ACC112 (cell line): Measurements from ENCODE around the gene IP6K3.

Experiments
- H2AFZ ChIP-seq: fragments of 200-600 bp; sonication (generic); one replicate; pipeline ENCODE4 v1.6.0; 2017; ENCODE audit warnings: antibody characterized with exemption, low read length; ENCODE audit not compliant: unreplicated experiment
- H3K27ac ChIP-seq: fragments of 200-600 bp; sonication (generic); 2 replicates; pipeline ENCODE4 v1.5.1; 2014; ENCODE audit warnings: low read depth, mild to moderate bottlenecking, antibody characterized with exemption, low read length, moderate library complexity
- H3K27me3 ChIP-seq: fragments of 200-600 bp; sonication (generic); 2 replicates; pipeline ENCODE4 v1.6.1; 2014; ENCODE audit warnings: mild to moderate bottlenecking, antibody characterized with exemption, low read length, moderate library complexity, mixed read lengths; ENCODE audit not compliant: insufficient read depth
- H3K36me3 ChIP-seq: fragments of 200-600 bp; sonication (generic); 2 replicates; pipeline ENCODE4 v1.6.1; 2016; ENCODE audit warnings: mild to moderate bottlenecking, antibody characterized with exemption, low read length, moderate library complexity, mixed read lengths; ENCODE audit not compliant: insufficient read depth
- H3K4me1 ChIP-seq: fragments of 200-600 bp; sonication (generic); one replicate; pipeline ENCODE4 v1.6.1; 2016; ENCODE audit warnings: low read length, mixed read lengths; ENCODE audit not compliant: insufficient read depth, unreplicated experiment, control insufficient read depth
- H3K4me3 ChIP-seq: fragments of 200-600 bp; sonication (generic); 2 replicates; pipeline ENCODE4 v1.5.1; 2014; ENCODE audit warnings: mild to moderate bottlenecking, low read depth, low read length
- H3K79me2 ChIP-seq: fragments of 200-600 bp; sonication (generic); one replicate; pipeline ENCODE4 v1.6.0; 2016; ENCODE audit warnings: low read length; ENCODE audit not compliant: control insufficient read depth, unreplicated experiment, insufficient read depth

IP6K3 gene

GRCh38 chr6:33688451-33689147, 58.1 kb downstream of the IP6K3 start:
- Histone ChIP-seq H3K4me1 (peaks cover 7% of the 10 kb centered on the region), H3K27me3 (no peaks in the 10 kb centered on the region), H3K4me3 (no peak overlapping the region), H3K36me3 (no peaks in the 10 kb centered on the region), H3K27ac (no peak overlapping the region), H2AFZ (no peak overlapping the region), H3K79me2 (no peaks in the 10 kb centered on the region)

- Histone ChIP-seq H3K4me1 (peaks cover 5% of the 10 kb centered on the region), H2AFZ (no peak overlapping the region), H3K4me3 (no peak overlapping the region), H3K36me3 (no peaks in the 10 kb centered on the region), H3K27ac (no peak overlapping the region), H3K79me2 (no peaks in the 10 kb centered on the region), H3K27me3 (no peaks in the 10 kb centered on the region)
Measured at GRCh38 chr6:33688006-33688405, 58.7 kb downstream of the IP6K3 start.

- Histone ChIP-seq H3K27me3 (no peaks in the 10 kb centered on the region), H3K36me3 (peaks cover 5% of the 10 kb centered on the region; the same call in 1 of the 2 replicates), H3K4me3 (no peak overlapping the region), H3K79me2 (no peaks in the 10 kb centered on the region), H2AFZ (no peak overlapping the region), H3K4me1 (no peaks in the 10 kb centered on the region), H3K27ac (no peak overlapping the region)
Measured at GRCh38 chr6:33686981-33687975, 59.4 kb downstream of the IP6K3 start.

GRCh38 chr6:33686225-33686924, 60.3 kb downstream of the IP6K3 start:
- Histone ChIP-seq H3K79me2 (no peaks in the 10 kb centered on the region), H3K4me3 (no peak overlapping the region), H3K27me3 (no peaks in the 10 kb centered on the region), H3K36me3 (peaks cover 7% of the 10 kb centered on the region; the same call in 1 of the 2 replicates), H3K4me1 (no peaks in the 10 kb centered on the region), H2AFZ (no peak overlapping the region), H3K27ac (no peak overlapping the region)

DNA sequence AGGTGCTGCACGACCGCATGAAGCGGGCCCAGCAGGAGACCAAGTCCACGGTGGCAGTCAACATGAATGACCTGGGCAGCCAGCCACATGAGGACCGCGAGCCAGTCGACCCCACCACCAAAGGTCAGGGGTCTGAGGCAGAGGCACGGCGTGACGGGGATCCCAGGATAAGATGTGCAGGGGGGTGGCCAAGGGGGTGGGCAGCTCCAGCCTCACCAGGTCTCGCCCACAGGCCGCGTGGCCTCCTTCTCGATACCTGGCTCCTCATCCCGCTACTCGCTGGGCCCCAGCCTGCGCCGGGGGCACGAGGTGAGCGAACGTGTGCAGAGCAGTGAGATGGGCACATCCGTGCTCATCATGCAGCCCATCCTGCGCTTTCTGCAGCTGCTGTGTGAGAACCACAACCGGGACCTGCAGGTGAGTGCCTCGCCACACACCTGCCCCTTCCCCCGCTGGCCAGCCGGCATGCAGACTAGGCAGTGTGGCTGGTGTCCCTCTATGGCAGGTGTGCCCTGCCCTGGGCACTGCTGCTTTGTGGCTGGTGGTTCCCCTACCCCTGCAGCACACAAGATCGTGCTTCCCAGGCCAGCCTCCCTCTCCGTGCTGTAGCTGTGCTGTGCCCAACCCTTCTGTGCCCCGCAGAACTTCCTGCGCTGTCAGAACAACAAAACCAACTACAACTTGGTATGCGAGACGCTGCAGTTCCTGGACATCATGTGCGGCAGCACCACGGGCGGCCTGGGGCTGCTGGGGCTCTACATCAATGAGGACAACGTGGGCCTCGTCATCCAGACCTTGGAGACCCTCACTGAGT, 61.1 kb downstream of the IP6K3 start:
- Histone ChIP-seq H3K27ac (no peak overlapping the region), H2AFZ (no peak overlapping the region), H3K36me3 (peaks cover 7% of the 10 kb centered on the region; the same call in 1 of the 2 replicates), H3K79me2 (no peaks in the 10 kb centered on the region), H3K4me1 (no peaks in the 10 kb centered on the region), H3K27me3 (no peaks in the 10 kb centered on the region), H3K4me3 (no peak overlapping the region)

GRCh38 chr6:33684983-33685382, 61.7 kb downstream of the IP6K3 start:
- H3K27ac ChIP-seq: no peak overlapping the region
- no peaks in the 10 kb centered on the region for H3K79me2 ChIP-seq
- no peaks in the 10 kb centered on the region for H3K27me3 ChIP-seq
- peaks cover 7% of the 10 kb centered on the region; the same call in 1 of the 2 replicates for H3K36me3 ChIP-seq
- no peak overlapping the region for H3K4me3 ChIP-seq
- H3K4me1 ChIP-seq: no peaks in the 10 kb centered on the region
- H2AFZ ChIP-seq: no peak overlapping the region

DNA sequence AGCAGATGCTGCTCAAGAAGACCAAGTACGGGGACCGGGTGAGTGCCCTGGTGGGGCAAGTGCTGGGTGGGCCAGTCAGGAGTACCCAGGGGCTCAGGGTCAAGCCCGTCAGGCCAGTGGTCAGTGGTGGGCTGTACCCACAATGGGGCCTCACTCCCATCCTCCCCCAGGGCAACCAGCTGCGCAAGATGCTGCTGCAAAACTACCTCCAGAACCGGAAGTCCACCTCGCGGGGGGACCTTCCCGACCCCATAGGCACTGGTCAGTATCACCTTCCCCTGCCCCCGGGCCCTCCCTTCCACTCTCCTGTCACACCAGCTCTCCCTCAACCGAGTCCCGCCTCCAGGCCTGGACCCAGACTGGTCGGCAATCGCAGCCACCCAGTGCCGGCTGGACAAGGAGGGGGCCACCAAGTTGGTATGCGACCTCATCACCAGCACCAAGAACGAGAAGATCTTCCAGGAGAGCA, 62.2 kb downstream of the IP6K3 start:
- no peaks in the 10 kb centered on the region for H3K4me1 ChIP-seq
- no peak overlapping the region for H2AFZ ChIP-seq
- H3K79me2 ChIP-seq: no peaks in the 10 kb centered on the region
- H3K36me3 ChIP-seq: peaks cover 7% of the 10 kb centered on the region; the same call in 1 of the 2 replicates
- no peaks in the 10 kb centered on the region for H3K27me3 ChIP-seq
- H3K4me3 ChIP-seq: no peak overlapping the region
- no peak overlapping the region for H3K27ac ChIP-seq

DNA sequence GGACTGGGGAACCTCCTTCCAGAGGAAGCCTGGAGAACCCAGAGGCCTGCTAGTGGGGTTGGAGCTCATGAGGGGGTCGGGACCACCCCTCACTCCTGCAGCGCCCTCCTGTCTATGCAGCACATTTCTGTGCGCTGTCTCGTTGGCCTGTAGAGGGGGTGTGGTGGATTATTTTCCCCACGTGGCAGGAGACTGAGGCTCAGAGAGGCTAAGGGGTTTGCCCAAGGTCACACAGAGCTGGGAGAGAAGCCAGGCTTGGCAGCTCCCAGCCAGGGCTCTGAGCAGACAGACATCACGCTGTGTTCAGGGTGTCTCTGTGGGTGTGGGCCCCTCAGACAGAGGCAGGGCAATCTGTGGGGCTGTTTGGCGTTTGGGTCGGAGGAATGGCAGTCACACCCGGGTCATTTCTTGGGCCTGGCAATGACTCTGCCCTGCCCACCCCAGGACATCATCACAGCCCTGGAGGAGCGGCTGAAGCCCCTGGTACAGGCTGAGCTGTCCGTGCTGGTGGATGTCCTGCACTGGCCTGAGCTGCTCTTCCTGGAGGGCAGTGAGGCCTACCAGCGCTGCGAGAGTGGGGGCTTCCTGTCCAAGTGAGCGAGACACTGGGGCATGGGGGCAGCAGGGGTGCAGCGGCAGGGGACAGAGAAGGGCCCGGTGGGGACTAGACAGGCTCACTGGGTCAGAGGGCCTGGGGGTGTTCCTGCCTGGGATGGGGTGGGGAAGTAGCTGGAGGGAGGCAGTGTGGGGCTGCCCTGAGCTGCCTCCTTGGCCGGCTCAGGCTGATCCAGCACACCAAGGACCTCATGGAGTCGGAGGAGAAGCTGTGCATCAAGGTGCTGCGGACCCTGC, 62.9 kb downstream of the IP6K3 start:
- no peaks in the 10 kb centered on the region for H3K79me2 ChIP-seq
- no peak overlapping the region for H2AFZ ChIP-seq
- no peak overlapping the region for H3K4me3 ChIP-seq
- no peaks in the 10 kb centered on the region for H3K27me3 ChIP-seq
- peaks cover 7% of the 10 kb centered on the region; the same call in 1 of the 2 replicates for H3K36me3 ChIP-seq
- H3K27ac ChIP-seq: no peak overlapping the region
- H3K4me1 ChIP-seq: no peaks in the 10 kb centered on the region

- Histone ChIP-seq H3K4me1 (no peaks in the 10 kb centered on the region), H3K4me3 (no peak overlapping the region), H3K27ac (no peak overlapping the region), H3K27me3 (no peaks in the 10 kb centered on the region), H3K36me3 (peaks cover 7% of the 10 kb centered on the region; the same call in 1 of the 2 replicates), H3K79me2 (no peaks in the 10 kb centered on the region), H2AFZ (no peak overlapping the region)
Measured at GRCh38 chr6:33683051-33683571, 63.6 kb downstream of the IP6K3 start.
